Vagina (tissue), 2 donors: ENCODE data around the gene SFT2D3.

ENCODE experiments used
- POLR2A ChIP-seq, 2 donors: fragments of 450-650 bp; IDR thresholded peaks; one replicate each; pipeline ENCODE4 v1.6.1; 2017; ENCODE audit warnings: antibody characterized with exemption in 2 of 2, mild to moderate bottlenecking in 2 of 2, moderate library complexity in 2 of 2
- POLR2AphosphoS5 ChIP-seq, 2 donors: sonication (generic); formaldehyde crosslinking; IDR thresholded peaks; one replicate each; pipeline ENCODE4 v1.9.0; 2017; ENCODE audit warnings: antibody characterized with exemption in 2 of 2, mild to moderate bottlenecking in 2 of 2, low read depth in 1 of 2; ENCODE audit not compliant: insufficient read depth in 1 of 2
- TF ChIP-seq, protein P1 (sequence below), 3 experiments: fragments of 450-650 bp in 2 of 3; fragments of 200-600 bp in 1 of 3; sonication (generic) in 1 of 3; IDR thresholded peaks; one replicate each; pipeline ENCODE4 v1.5.1; 2017 to 2019; ENCODE audit warnings: antibody characterized with exemption in 3 of 3, mild to moderate bottlenecking in 2 of 3, moderate library complexity in 2 of 3

DNA sequence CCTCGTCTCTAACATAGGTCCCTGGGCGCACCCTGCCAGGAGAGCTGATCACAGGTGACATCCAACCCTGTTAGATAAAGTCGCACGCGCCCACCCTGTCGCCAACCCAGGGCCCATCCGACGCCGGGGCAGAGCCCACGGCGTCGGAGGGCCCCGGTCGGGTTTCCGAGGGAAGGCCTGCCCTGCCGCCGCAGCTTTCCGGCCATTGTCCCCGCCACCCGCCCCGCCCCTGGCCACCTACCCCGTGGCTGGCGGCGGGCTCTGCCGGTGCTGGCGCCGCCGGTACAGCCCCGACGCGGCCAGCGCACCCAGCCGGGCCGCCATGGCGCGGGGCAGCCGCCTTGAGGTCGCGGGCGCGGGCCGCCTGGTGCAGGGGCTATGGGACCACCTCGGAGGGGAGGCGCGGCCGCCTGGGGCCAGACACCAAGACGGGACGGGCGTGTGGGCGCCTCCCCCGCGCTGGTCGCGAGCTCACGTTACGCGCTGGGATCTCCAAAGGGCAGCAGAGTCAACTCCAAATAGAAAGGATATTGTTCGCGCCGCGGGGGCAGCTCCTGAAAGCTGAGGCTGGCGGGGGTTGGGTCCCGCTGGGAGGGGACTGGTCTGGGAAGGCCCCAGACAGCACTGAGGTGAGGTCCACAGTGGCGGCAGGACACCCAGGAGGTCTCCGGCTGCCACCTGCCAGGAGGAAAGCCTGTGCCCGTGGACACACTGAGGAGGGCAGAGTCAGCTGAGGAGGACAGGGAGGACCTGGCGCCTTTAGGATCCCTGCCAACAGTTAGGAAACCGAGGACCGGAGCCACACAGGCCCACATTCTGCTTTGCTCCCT lies 37.0 kb upstream of the SFT2D3 start:
- TF ChIP-seq, protein P1, sequence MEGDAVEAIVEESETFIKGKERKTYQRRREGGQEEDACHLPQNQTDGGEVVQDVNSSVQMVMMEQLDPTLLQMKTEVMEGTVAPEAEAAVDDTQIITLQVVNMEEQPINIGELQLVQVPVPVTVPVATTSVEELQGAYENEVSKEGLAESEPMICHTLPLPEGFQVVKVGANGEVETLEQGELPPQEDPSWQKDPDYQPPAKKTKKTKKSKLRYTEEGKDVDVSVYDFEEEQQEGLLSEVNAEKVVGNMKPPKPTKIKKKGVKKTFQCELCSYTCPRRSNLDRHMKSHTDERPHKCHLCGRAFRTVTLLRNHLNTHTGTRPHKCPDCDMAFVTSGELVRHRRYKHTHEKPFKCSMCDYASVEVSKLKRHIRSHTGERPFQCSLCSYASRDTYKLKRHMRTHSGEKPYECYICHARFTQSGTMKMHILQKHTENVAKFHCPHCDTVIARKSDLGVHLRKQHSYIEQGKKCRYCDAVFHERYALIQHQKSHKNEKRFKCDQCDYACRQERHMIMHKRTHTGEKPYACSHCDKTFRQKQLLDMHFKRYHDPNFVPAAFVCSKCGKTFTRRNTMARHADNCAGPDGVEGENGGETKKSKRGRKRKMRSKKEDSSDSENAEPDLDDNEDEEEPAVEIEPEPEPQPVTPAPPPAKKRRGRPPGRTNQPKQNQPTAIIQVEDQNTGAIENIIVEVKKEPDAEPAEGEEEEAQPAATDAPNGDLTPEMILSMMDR (IDR thresholded peaks at IDR 0.05) = no peak
- TF ChIP-seq POLR2A (IDR thresholded peaks at IDR 0.05) (no peak), POLR2AphosphoS5 (IDR thresholded peaks at IDR 0.05; ENCODE audit: insufficient read depth in 1 of 2, low read depth in 1 of 2) (no peak)
